Measurements from ENCODE around the gene OPCML. TPM values are rescaled to one million over a fixed set of nuclear protein-coding genes. Genes with fewer than 3 reads are reported as not detected.

OPCML gene
- total RNA-seq, 1 donor from 2014 or later: not detected

DNA sequence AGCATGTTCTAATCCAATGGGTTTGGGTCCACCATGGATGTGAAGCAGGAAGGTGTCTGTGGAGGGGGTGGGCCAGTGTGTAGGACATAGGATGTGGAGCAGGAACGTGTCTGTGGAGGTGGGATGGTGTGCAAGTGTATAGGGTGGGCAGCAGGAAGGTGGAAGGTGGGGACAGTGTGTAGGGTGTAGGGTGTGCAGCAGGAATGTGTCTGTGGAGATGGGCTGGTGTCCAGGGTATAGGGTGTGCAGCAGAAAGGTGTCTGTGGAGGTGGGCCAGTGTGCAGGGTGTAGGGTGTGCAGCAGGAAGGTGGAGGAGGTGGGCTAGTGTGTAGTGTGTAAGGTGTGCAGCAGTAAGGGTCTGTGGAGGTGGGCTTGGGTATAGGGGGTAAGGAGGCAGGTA is 1093.9 kb downstream of the OPCML start:
- ChIA-PET POLR2A (no interaction called here), CTCF (no interaction called here)
- Mint-ChIP-seq H3K4me3 (no peak overlapping the region), H3K36me3 (ENCODE audit: low read depth) (no peaks in the 10 kb centered on the region), H3K9me3 (peaks cover 7% of the 10 kb centered on the region), H3K27me3 (no peaks in the 10 kb centered on the region), H3K4me1 (no peaks in the 10 kb centered on the region), H3K27ac (no peak overlapping the region)
- no peak for ATAC-seq (ENCODE audit: low read depth)
- DNase-seq: no peak
- TF ChIP-seq, protein P1, sequence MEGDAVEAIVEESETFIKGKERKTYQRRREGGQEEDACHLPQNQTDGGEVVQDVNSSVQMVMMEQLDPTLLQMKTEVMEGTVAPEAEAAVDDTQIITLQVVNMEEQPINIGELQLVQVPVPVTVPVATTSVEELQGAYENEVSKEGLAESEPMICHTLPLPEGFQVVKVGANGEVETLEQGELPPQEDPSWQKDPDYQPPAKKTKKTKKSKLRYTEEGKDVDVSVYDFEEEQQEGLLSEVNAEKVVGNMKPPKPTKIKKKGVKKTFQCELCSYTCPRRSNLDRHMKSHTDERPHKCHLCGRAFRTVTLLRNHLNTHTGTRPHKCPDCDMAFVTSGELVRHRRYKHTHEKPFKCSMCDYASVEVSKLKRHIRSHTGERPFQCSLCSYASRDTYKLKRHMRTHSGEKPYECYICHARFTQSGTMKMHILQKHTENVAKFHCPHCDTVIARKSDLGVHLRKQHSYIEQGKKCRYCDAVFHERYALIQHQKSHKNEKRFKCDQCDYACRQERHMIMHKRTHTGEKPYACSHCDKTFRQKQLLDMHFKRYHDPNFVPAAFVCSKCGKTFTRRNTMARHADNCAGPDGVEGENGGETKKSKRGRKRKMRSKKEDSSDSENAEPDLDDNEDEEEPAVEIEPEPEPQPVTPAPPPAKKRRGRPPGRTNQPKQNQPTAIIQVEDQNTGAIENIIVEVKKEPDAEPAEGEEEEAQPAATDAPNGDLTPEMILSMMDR (IDR thresholded peaks at IDR 0.05): no peak
- intact Hi-C loops (cut with micrococcal nuclease): no loop called here

- Mint-ChIP-seq H3K4me3 (no peak overlapping the region), H3K27ac (no peak overlapping the region), H3K4me1 (no peaks in the 10 kb centered on the region), H3K27me3 (no peaks in the 10 kb centered on the region), H3K36me3 (ENCODE audit: low read depth) (no peaks in the 10 kb centered on the region), H3K9me3 (no peaks in the 10 kb centered on the region)
- ATAC-seq (ENCODE audit: low read depth) (no peak), DNase-seq (no peak)
- ChIA-PET POLR2A (no interaction called here), CTCF (no interaction called here)
- TF ChIP-seq, protein P1 (IDR thresholded peaks at IDR 0.05): no peak
- intact Hi-C loops (cut with micrococcal nuclease): no loop called here
Observed at GRCh38 chr11:132430429-132431062, 1101.8 kb downstream of the OPCML start.

GRCh38 chr11:132429685-132430084 is 1102.6 kb downstream of the OPCML start:
- no peak overlapping the region for H3K27ac Mint-ChIP-seq
- intact Hi-C loops (cut with micrococcal nuclease): no loop called here
- POLR2A ChIA-PET: no interaction called here
- no peaks in the 10 kb centered on the region for H3K36me3 Mint-ChIP-seq (ENCODE audit: low read depth)
- no peak for ATAC-seq (ENCODE audit: low read depth)
- CTCF ChIA-PET: no interaction called here
- no peaks in the 10 kb centered on the region for H3K9me3 Mint-ChIP-seq
- no peak for DNase-seq
- H3K27me3 Mint-ChIP-seq: no peaks in the 10 kb centered on the region
- no peaks in the 10 kb centered on the region for H3K4me1 Mint-ChIP-seq
- TF ChIP-seq, protein P1 (IDR thresholded peaks at IDR 0.05): no peak
- H3K4me3 Mint-ChIP-seq: no peak overlapping the region

DNA sequence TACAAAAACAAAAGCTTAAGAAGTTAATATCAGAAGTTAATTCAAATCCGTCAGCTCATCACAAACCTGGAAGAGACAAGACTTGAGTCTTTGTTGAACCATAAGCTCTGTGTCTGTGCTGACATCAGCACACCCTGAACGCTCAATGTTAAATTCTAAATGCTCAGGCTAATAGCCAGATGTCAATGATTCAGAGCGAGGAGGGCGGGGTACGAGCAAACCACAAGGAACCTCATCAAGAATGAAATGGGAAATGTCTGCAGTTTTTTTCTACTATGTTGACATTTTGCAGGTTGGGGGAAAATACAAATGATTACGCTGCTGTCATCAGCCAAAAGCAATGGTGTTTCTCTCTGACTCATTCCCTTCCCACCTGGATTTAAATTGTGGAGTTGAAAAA is 1104.7 kb downstream of the OPCML start:
- H3K27me3 Mint-ChIP-seq: no peaks in the 10 kb centered on the region
- no peaks in the 10 kb centered on the region for H3K9me3 Mint-ChIP-seq
- no peak overlapping the region for H3K27ac Mint-ChIP-seq
- ChIA-PET POLR2A (no interaction called here), CTCF (no interaction called here)
- H3K4me1 Mint-ChIP-seq: no peaks in the 10 kb centered on the region
- intact Hi-C loops (cut with micrococcal nuclease): no loop called here
- ATAC-seq (ENCODE audit: low read depth): no peak
- H3K36me3 Mint-ChIP-seq (ENCODE audit: low read depth): no peaks in the 10 kb centered on the region
- H3K4me3 Mint-ChIP-seq: no peak overlapping the region
- no peak for DNase-seq
- TF ChIP-seq, protein P1 (IDR thresholded peaks at IDR 0.05): no peak

DNA sequence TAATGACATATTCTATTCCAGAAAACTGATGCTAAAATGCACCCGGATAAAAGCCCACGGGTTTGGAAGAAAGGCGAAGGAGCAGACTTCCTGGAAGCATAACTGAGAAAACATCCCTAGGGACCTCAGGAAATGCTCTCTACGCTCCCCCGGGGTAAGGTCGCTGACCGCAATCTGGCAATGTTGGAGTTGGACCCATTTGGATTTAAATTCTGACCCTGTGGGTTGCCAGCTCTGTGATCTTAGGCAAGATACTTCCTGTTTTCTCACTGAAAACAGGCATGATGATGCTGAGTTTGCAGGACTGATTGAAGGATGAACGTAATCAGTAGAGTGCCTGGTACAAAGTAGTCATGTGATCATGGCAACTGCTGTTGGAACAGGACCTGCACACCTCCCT is 1107.9 kb downstream of the OPCML start:
- no peaks in the 10 kb centered on the region for H3K36me3 Mint-ChIP-seq (ENCODE audit: low read depth)
- POLR2A ChIA-PET: no interaction called here
- ATAC-seq (ENCODE audit: low read depth) (no peak), DNase-seq (no peak)
- CTCF ChIA-PET: no interaction called here
- no peaks in the 10 kb centered on the region for H3K9me3 Mint-ChIP-seq
- intact Hi-C loops (cut with micrococcal nuclease): no loop called here
- no peak overlapping the region for H3K27ac Mint-ChIP-seq
- TF ChIP-seq, protein P1 (IDR thresholded peaks at IDR 0.05): no peak
- no peaks in the 10 kb centered on the region for H3K4me1 Mint-ChIP-seq
- no peaks in the 10 kb centered on the region for H3K27me3 Mint-ChIP-seq
- no peak overlapping the region for H3K4me3 Mint-ChIP-seq

Data from activated B cell treated with CpG ODN at 0.5 μM for 24 hours (primary cell).